IMR-90 (cell line): ENCODE results near the gene VRK2. TPM values are rescaled to one million over a fixed set of nuclear protein-coding genes. Genes with fewer than 3 reads are reported as not detected.

Experiments used
- ATAC-seq: fragments of 200-7000 bp; cut with Tn5 transposase; 2 replicates; pipeline ENCODE4 v1.9.1; 2020; ENCODE audit warnings: low read depth, mild to moderate bottlenecking, moderate library complexity
- BruUV-seq: library from RNA; stranded (reverse); fragments of 400-500 nt; replicated peaks from 2 replicates; lab custom pipeline; 2021; lab: Mats Ljungman, UMichigan
- CTCF ChIA-PET: fragments of 300-600 bp; formaldehyde crosslinking; extraction: SDS; loops from one replicate; lab custom pipeline; 2021; ENCODE audit warnings: antibody characterized with exemption; lab: Yijun Ruan, JAX
- POLR2A ChIA-PET: fragments of 300-600 bp; sonication (Branson Sonifier 250); formaldehyde crosslinking; loops from one replicate; lab custom pipeline; 2022; ENCODE audit warnings: antibody characterized with exemption; ENCODE audit not compliant: unreplicated experiment; lab: Charles Lee
- DNase-seq: peaks from one replicate; pipeline ENCODE4 v3.0.0; 2013
- H2AFZ ChIP-seq: replicated peaks from 2 replicates; pipeline ENCODE3; 2013; ENCODE audit warnings: low read length, mild to moderate bottlenecking; ENCODE audit not compliant: poor library complexity
- H2AK5ac ChIP-seq: 2 replicates; pipeline ENCODE4 v1.6.1; 2013; ENCODE audit warnings: low read depth, low read length, inconsistent platforms
- H2AK9ac ChIP-seq: replicated peaks from 2 replicates; pipeline ENCODE3; 2013; ENCODE audit warnings: mild to moderate bottlenecking, low read depth, low read length, moderate library complexity; ENCODE audit not compliant: poor library complexity
- H2BK120ac ChIP-seq: 2 replicates; pipeline ENCODE4 v1.6.1; 2013; ENCODE audit warnings: low read depth, low read length, inconsistent platforms
- H2BK15ac ChIP-seq: 3 replicates; pipeline ENCODE4 v1.6.1; 2013; ENCODE audit warnings: low read depth, low read length, inconsistent platforms
- H2BK20ac ChIP-seq: 2 replicates; pipeline ENCODE4 v1.6.1; 2013; ENCODE audit warnings: low read depth, mild to moderate bottlenecking, inconsistent platforms, low read length, moderate library complexity
- H2BK5ac ChIP-seq: 2 replicates; pipeline ENCODE4 v1.6.1; 2013; ENCODE audit warnings: mild to moderate bottlenecking, low read depth, low read length, inconsistent platforms; ENCODE audit not compliant: poor library complexity, severe bottlenecking
- H3K14ac ChIP-seq: replicated peaks from 2 replicates; pipeline ENCODE4 v1.6.1; 2013; ENCODE audit warnings: low read depth, low read length, inconsistent platforms
- H3K18ac ChIP-seq: 2 replicates; pipeline ENCODE4 v1.6.1; 2013; ENCODE audit warnings: low read depth, low read length, control low read depth
- H3K23ac ChIP-seq: 2 replicates; pipeline ENCODE4 v1.6.1; 2013; ENCODE audit warnings: low read depth, low read length, inconsistent platforms
- H3K27ac ChIP-seq: 2 replicates; pipeline ENCODE4 v1.5.1; 2013; ENCODE audit warnings: mild to moderate bottlenecking, control low read depth, low read length; ENCODE audit not compliant: insufficient read depth
- H3K27me3 ChIP-seq: 2 replicates; pipeline ENCODE4 v1.6.1; 2013; ENCODE audit warnings: low read length; ENCODE audit not compliant: control insufficient read depth, insufficient read depth
- H3K36me3 ChIP-seq: 2 replicates; pipeline ENCODE4 v1.6.1; 2013; ENCODE audit warnings: low read length, mixed read lengths; ENCODE audit not compliant: control insufficient read depth, insufficient read depth
- H3K4ac ChIP-seq: 2 replicates; pipeline ENCODE4 v1.6.1; 2013; ENCODE audit warnings: low read depth, low read length, inconsistent platforms
- H3K4me1 ChIP-seq: 2 replicates; pipeline ENCODE4 v1.6.1; 2013; ENCODE audit warnings: low read length, mixed read lengths; ENCODE audit not compliant: control insufficient read depth, insufficient read depth
- H3K4me2 ChIP-seq: 2 replicates; pipeline ENCODE4 v1.6.1; 2013; ENCODE audit warnings: low read depth, mild to moderate bottlenecking, control low read depth, low read length, moderate library complexity
- H3K4me3 ChIP-seq: 2 replicates; pipeline ENCODE4 v1.5.1; 2013; ENCODE audit warnings: low read depth, mild to moderate bottlenecking, control low read depth, low read length, moderate library complexity; ENCODE audit not compliant: insufficient read depth
- H3K56ac ChIP-seq: 2 replicates; pipeline ENCODE4 v1.6.1; 2013; ENCODE audit warnings: low read length, inconsistent platforms; ENCODE audit not compliant: insufficient read depth; ENCODE audit errors: extremely low read depth
- H3K79me1 ChIP-seq, 2 experiments: 2 replicates each; pipeline ENCODE4 v1.6.1; 2013; ENCODE audit warnings: low read length in 2 of 2, inconsistent platforms in 1 of 2, low read depth in 1 of 2
- H3K9ac ChIP-seq: 2 replicates; pipeline ENCODE4 v1.6.1; 2013; ENCODE audit warnings: low read depth, low read length, control low read depth
- H3K9me1 ChIP-seq: 2 replicates; pipeline ENCODE4 v1.6.1; 2013; ENCODE audit warnings: low read length, inconsistent platforms; ENCODE audit not compliant: insufficient read depth
- H3K9me3 ChIP-seq: 2 replicates; pipeline ENCODE4 v1.6.1; 2013; ENCODE audit warnings: low read length; ENCODE audit not compliant: control insufficient read depth, insufficient read depth
- H4K20me1 ChIP-seq: 2 replicates; pipeline ENCODE4 v1.6.1; 2013; ENCODE audit warnings: low read length, inconsistent platforms; ENCODE audit not compliant: insufficient read depth
- H4K5ac ChIP-seq: 2 replicates; pipeline ENCODE4 v1.6.1; 2013; ENCODE audit warnings: mild to moderate bottlenecking, low read depth, low read length, control low read depth
- H4K8ac ChIP-seq, 2 experiments: 2 replicates each; pipeline ENCODE4 v1.6.1; 2013; ENCODE audit warnings: low read depth in 2 of 2, low read length in 2 of 2, control low read depth in 1 of 2, inconsistent platforms in 1 of 2
- H4K91ac ChIP-seq: 2 replicates; pipeline ENCODE4 v1.6.1; 2013; ENCODE audit warnings: low read depth, low read length, inconsistent platforms; ENCODE audit not compliant: insufficient read depth
- CTCF ChIP-seq: conservative IDR thresholded peaks from 2 replicates; pipeline ENCODE4 v1.5.1; 2012; ENCODE audit warnings: mild to moderate bottlenecking, low read depth, low read length, improper control_type of control experiment
- MAFK ChIP-seq: IDR thresholded peaks from 2 replicates; pipeline ENCODE4 v1.6.1; 2012; ENCODE audit warnings: low read depth, low read length, improper control_type of control experiment
- MAZ ChIP-seq: IDR thresholded peaks from 2 replicates; pipeline ENCODE4 v1.6.1; 2012; ENCODE audit warnings: low read depth, mild to moderate bottlenecking, low read length, improper control_type of control experiment, moderate library complexity, borderline replicate concordance
- MXI1 ChIP-seq: IDR thresholded peaks from 2 replicates; pipeline ENCODE4 v1.6.1; 2012; ENCODE audit warnings: low read depth, mild to moderate bottlenecking, low read length, moderate library complexity, borderline replicate concordance
- POLR2A ChIP-seq: IDR thresholded peaks from 2 replicates; pipeline ENCODE4 v1.6.1; 2012; ENCODE audit warnings: mild to moderate bottlenecking, low read depth, low read length
- RAD21 ChIP-seq: IDR thresholded peaks from 2 replicates; pipeline ENCODE4 v1.6.1; 2012; ENCODE audit warnings: low read length, improper control_type of control experiment
- RCOR1 ChIP-seq: IDR thresholded peaks from 2 replicates; pipeline ENCODE4 v1.6.1; 2012; ENCODE audit warnings: mild to moderate bottlenecking, low read length, improper control_type of control experiment; ENCODE audit not compliant: insufficient replicate concordance
- RFX5 ChIP-seq: IDR thresholded peaks from 2 replicates; pipeline ENCODE4 v1.8.0; 2012; ENCODE audit warnings: low read depth, mild to moderate bottlenecking, low read length, moderate library complexity
- USF2 ChIP-seq: fragments of 150-350 bp; IDR thresholded peaks from 2 replicates; pipeline ENCODE4 v1.6.1; 2017; ENCODE audit warnings: mild to moderate bottlenecking, antibody characterized with exemption, low read length, low read depth
- WGBS, 2 experiments: methylation state at CpG; one replicate each; pipeline versions ENCODE4 v1.1.5 to v1.1.7; 2013; ENCODE audit warnings: missing lambda C conversion rate in 2 of 2; ENCODE audit not compliant: insufficient read length in 1 of 2; ENCODE audit errors: extremely low coverage in 2 of 2; 5-methylcytosine and 5-hydroxymethylcytosine counted together
- dilution Hi-C: fragments of 300-500 bp; cut with HindIII; formaldehyde crosslinking; loops from one replicate; pipeline ENCODE4 v1.14.3; 2018; ENCODE audit warnings: low sequenced_read_pairs; ENCODE audit not compliant: unreplicated experiment
- in situ Hi-C: fragments of 300-500 bp; cut with MboI; formaldehyde crosslinking; loops from 3 replicates; pipeline ENCODE4 v1.14.3; 2019; ENCODE audit warnings: low sequenced_read_pairs, inconsistent platforms, mixed read lengths
- intact Hi-C: fragments of 100-400 bp; cut with micrococcal nuclease; formaldehyde crosslinking; loops from 2 replicates; pipeline ENCODE4 v1.10.0; 2022
- polyA plus RNA-seq, 3 experiments: library from polyadenylated mRNA; depleted of rRNA; stranded (reverse); fragments of >200 nt; gene quantifications; 2 replicates each; pipeline ENCODE4 v1.2.3, GENCODE V29; 2012; ENCODE audit warnings: low replicate concordance in 1 of 3
- total RNA-seq: library from RNA; depleted of rRNA; stranded (reverse); fragments of >200 nt; gene quantifications from 2 replicates; pipeline ENCODE4 v1.2.3, GENCODE V29; 2012
- TF ChIP-seq, protein P1 (sequence below): fragments of 150-350 bp; IDR thresholded peaks from 2 replicates; pipeline ENCODE4 v1.6.1; 2016; ENCODE audit warnings: low read depth, mild to moderate bottlenecking, low read length, moderate library complexity, borderline replicate concordance

Gene VRK2
- total and polyA plus RNA-seq, 2 of the 4 experiments (the other 2 are of a cell fraction), result 12.2 to 22.8 TPM

DNA sequence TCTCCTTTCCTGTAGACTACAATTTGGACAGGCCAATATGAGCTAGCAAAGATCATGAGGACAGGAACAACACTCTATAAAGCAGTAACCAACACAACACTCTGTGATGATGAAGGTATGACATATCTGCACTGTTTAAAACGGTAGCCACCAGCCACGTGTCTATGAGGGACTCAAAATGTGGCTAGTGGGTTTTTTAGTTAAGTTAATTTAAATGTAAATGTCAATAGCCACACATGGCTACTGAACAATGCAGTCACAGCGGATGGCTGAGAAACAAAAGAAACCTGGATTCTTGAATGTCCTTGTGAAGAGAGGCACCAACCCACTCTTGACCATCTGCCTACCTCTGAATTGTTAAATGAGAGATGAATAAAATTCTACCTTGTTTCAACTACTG is 160.6 kb downstream of the VRK2 start:
- no peaks in the 10 kb centered on the region for H3K27me3 ChIP-seq
- H3K4me1 ChIP-seq, result no peaks in the 10 kb centered on the region
- H4K20me1 ChIP-seq, result no peaks in the 10 kb centered on the region
- no peak overlapping the region for H3K4ac ChIP-seq
- no peak overlapping the region for H3K9ac ChIP-seq
- in situ Hi-C loops (no loop called here), dilution Hi-C loops (no loop called here), intact Hi-C loops (no loop called here)
- H2BK120ac ChIP-seq, result no peak overlapping the region
- H2AFZ ChIP-seq, result no peak overlapping the region
- peaks cover 3% of the 10 kb centered on the region; the same call in 1 of the 2 replicates for H3K9me3 ChIP-seq
- H2BK20ac ChIP-seq, result no peak overlapping the region
- no peak overlapping the region for H2BK15ac ChIP-seq
- H3K4me3 ChIP-seq, result no peak overlapping the region
- H2BK5ac ChIP-seq, result no peak overlapping the region
- no peak overlapping the region for H3K23ac ChIP-seq
- ATAC-seq (no peak), DNase-seq (no peak)
- H4K8ac ChIP-seq, result no peak overlapping the region
- no peak overlapping the region for H3K14ac ChIP-seq
- POLR2A ChIA-PET, result no interaction called here
- H3K36me3 ChIP-seq, result peaks cover 5% of the 10 kb centered on the region; the same call in 1 of the 2 replicates
- no peaks in the 10 kb centered on the region for H3K9me1 ChIP-seq
- H2AK9ac ChIP-seq, result no peak overlapping the region
- H3K4me2 ChIP-seq, result no peak overlapping the region
- no peak overlapping the region for H4K91ac ChIP-seq
- CTCF ChIA-PET, result no interaction called here
- no peak for TF ChIP-seq RFX5
- no peak for TF ChIP-seq RCOR1
- TF ChIP-seq MXI1, result no peak
- TF ChIP-seq, protein P1, sequence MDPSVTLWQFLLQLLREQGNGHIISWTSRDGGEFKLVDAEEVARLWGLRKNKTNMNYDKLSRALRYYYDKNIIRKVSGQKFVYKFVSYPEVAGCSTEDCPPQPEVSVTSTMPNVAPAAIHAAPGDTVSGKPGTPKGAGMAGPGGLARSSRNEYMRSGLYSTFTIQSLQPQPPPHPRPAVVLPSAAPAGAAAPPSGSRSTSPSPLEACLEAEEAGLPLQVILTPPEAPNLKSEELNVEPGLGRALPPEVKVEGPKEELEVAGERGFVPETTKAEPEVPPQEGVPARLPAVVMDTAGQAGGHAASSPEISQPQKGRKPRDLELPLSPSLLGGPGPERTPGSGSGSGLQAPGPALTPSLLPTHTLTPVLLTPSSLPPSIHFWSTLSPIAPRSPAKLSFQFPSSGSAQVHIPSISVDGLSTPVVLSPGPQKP, result no peak
- TF ChIP-seq MAZ, result no peak
- TF ChIP-seq MAFK, result no peak
- TF ChIP-seq RAD21, result no peak
- TF ChIP-seq CTCF, result no peak
- TF ChIP-seq POLR2A, result no peak
- no peak for TF ChIP-seq USF2
- no peak overlapping the region for H3K56ac ChIP-seq
- H3K79me1 ChIP-seq, result no peaks in the 10 kb centered on the region
- H3K27ac ChIP-seq, result no peak overlapping the region
- no peak overlapping the region for H2AK5ac ChIP-seq
- no TSS peak for BruUV-seq
- H3K18ac ChIP-seq, result no peak overlapping the region
- no CpG with 5 or more reads among the region's 3 CpGs for WGBS, 2 experiments
- no peak overlapping the region for H4K5ac ChIP-seq
